ENCODE data around the gene RETSAT. TPM values are rescaled to one million over a fixed set of nuclear protein-coding genes. Genes with fewer than 3 reads are reported as not detected.
A peak's percentile ranks its signal among the peaks of the same experiment; 100 is the strongest.

The RETSAT gene
- total and polyA plus RNA-seq, 2 of the 13 experiments (the other 11 are each of a cell fraction or from before 2014, with no cell fraction given): 46.7 to 61.0 TPM

DNA sequence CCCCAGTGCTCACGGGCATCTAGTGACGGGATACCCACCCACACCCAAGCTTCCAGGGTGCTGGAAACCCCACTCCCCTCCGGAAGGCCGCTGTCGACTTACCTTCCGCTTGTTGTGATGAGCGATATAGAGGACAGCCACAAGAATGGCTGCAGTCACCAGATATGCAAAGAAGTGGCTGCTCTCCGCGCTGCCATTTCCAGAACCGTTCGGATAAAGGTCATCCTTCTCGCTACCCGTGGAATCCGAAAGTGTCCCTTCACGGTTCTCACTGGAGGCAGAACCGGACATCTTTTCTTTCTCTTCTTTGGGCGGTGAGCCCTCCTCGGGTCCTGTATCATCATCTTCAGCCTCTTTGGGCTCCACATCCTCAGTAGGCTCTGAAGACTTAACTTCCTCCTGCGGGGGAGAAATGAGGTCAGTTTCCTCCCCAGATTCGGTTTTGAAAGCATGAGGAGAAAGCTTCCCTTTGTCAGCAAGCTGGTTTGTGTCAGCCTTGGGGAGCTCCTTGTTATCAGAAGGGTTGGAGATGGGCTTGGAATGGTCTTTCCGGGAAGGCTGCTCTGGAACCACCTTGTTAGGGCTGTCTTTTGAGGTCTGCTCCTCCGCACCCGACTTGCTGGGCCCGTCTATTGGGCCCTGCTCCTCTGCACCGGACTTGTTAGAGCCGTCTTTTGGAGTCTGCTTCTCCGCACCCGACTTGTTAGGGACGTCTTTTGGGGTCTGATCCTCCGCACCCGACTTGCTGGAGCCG is 27.7 kb downstream of the RETSAT start (continued):
- peak in 1 of 2 experiments; percentile 30; a peak in 1 of 4 replicates for TF ChIP-seq HMGXB4 (CRISPR knock-in tag; IDR thresholded peaks at IDR 0.05; ENCODE audit: borderline replicate concordance in 1 of 2, low read depth in 1 of 2)
- TF ChIP-seq SIX1 (CRISPR knock-in tag; IDR thresholded peaks at IDR 0.05; ENCODE audit: borderline replicate concordance): 0 out of 2 replicates have a peak, but pooled peaks have one; percentile 46
- TF ChIP-seq ESRRA (CRISPR knock-in tag; IDR thresholded peaks at IDR 0.05; ENCODE audit: low read depth): no peak
- 0 out of 2 replicates have a peak, but pooled peaks have one; percentile 57 for TF ChIP-seq BRD4 (CRISPR knock-in tag; IDR thresholded peaks at IDR 0.05)
- TF ChIP-seq KMT2A (CRISPR knock-in tag; IDR thresholded peaks at IDR 0.05): peak; percentile 66; the same call in 1 of the 2 replicates
- no peak for TF ChIP-seq KDM6A (CRISPR knock-in tag; IDR thresholded peaks at IDR 0.05; ENCODE audit: low read depth)
- TF ChIP-seq GABPA (IDR thresholded peaks at IDR 0.05; ENCODE audit: low read depth, low read length): no peak
- TF ChIP-seq GABPA (CRISPR knock-in tag; IDR thresholded peaks at IDR 0.05; ENCODE audit: low read depth): 0 out of 2 replicates have a peak, but pooled peaks have one; percentile 6
- TF ChIP-seq ZNF710 (CRISPR knock-in tag; IDR thresholded peaks at IDR 0.05; ENCODE audit: borderline replicate concordance): 0 out of 2 replicates have a peak, but pooled peaks have one; percentile 27
- 0 out of 2 replicates have a peak, but pooled peaks have one; percentile 33 for TF ChIP-seq ZNF703 (CRISPR knock-in tag; IDR thresholded peaks at IDR 0.05; ENCODE audit: borderline replicate concordance)
- 0 out of 2 replicates have a peak, but pooled peaks have one; percentile 51 for TF ChIP-seq ZNF501 (CRISPR knock-in tag; IDR thresholded peaks at IDR 0.05)
- no peak for TF ChIP-seq ZFP62 (CRISPR knock-in tag; IDR thresholded peaks at IDR 0.05)
- no peak for TF ChIP-seq ZBTB3 (CRISPR knock-in tag; IDR thresholded peaks at IDR 0.05; ENCODE audit: borderline replicate concordance, low read depth)
- TF ChIP-seq ZNF143 (CRISPR knock-in tag; IDR thresholded peaks at IDR 0.05): peak; percentile 58; the same call in 1 of the 2 replicates
- TF ChIP-seq MAZ (IDR thresholded peaks at IDR 0.05; ENCODE audit: borderline replicate concordance, low read depth, low read length): no peak
- no peak for TF ChIP-seq MAZ (CRISPR knock-in tag; IDR thresholded peaks at IDR 0.05; ENCODE audit: low read depth)
- TF ChIP-seq TCF12 (IDR thresholded peaks at IDR 0.05): no peak
- TF ChIP-seq TCF12 (CRISPR knock-in tag; IDR thresholded peaks at IDR 0.05): no peak
- TF ChIP-seq SAP130 (CRISPR knock-in tag; IDR thresholded peaks at IDR 0.05; ENCODE audit: low read depth): peak; percentile 60; the same call in 1 of the 2 replicates
- TF ChIP-seq ARNT2 (CRISPR knock-in tag; IDR thresholded peaks at IDR 0.05; ENCODE audit: low read depth): 0 out of 2 replicates have a peak, but pooled peaks have one; percentile 69
- TF ChIP-seq ZNF782 (CRISPR knock-in tag; IDR thresholded peaks at IDR 0.05; ENCODE audit: borderline replicate concordance): peak; percentile 20; the same call in 1 of the 2 replicates
- TF ChIP-seq ZNF263 (CRISPR knock-in tag; IDR thresholded peaks at IDR 0.05): peak; percentile 43; the same call in 1 of the 2 replicates
- TF ChIP-seq JARID2 (CRISPR knock-in tag; IDR thresholded peaks at IDR 0.05; ENCODE audit: insufficient replicate concordance): no peak
- no peak for TF ChIP-seq HNRNPLL (IDR thresholded peaks at IDR 0.05; ENCODE audit: low read depth, low read length, poor library complexity, severe bottlenecking)
- TF ChIP-seq ZNF12 (CRISPR knock-in tag; IDR thresholded peaks at IDR 0.05): no peak
- no peak for TF ChIP-seq ZNF3 (CRISPR knock-in tag; IDR thresholded peaks at IDR 0.05)

All from HepG2 (cell line).